Activated T-cell treated with anti-CD3 and anti-CD28 coated beads for 48 hours (primary cell): ENCODE data around the gene ATP5PF.
"Not testable (repeated sequence)": the region's sequence is repeated elsewhere in the genome, so short reads cannot be mapped to it uniquely, and the experiment has no call there.

Experiments used
- DNase-seq: peaks from one replicate; pipeline ENCODE4 v3.0.0-alpha.2; 2020; ENCODE audit warnings: low read depth

Gene ATP5PF

DNA sequence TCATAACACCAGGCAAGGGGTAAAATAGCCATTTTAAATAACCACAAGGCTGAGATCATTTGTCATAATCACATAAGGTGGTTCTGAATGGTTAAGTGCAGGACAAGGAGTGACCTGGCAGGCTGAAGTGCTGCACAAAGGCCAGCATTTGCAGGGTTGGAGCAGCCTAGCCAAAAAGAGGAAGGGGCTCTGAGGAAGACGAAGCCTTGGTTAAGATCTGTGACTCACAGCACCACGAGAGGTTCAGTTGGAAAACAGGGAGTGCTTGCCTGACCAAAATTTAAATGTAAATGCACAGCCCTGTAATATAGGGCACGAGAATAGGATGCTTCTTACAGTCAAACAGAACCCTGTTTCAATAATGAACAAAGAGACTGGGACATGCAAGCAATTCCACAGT, 12.1 kb downstream of the ATP5PF start:
- DNase-seq: no peak

DNA sequence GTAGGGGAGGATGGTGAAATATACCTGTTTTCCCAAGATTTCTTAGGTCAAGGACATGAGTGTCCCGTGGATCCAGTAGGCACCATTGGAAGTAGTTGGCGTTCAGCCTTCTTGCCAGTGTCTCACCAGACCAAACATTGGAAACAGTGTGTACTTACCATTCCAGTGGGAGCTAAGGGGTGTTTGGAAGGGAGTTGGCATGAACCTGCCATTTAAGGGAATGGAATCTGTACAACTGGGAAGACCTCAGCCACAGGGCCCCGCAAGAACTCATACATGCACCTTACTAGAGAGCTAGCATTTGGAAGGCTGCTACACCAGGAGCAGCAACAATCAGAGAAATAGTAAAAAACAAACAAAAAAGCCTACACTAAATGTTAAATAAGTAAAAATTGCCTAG, 12.7 kb downstream of the ATP5PF start:
- DNase-seq: no peak

DNA sequence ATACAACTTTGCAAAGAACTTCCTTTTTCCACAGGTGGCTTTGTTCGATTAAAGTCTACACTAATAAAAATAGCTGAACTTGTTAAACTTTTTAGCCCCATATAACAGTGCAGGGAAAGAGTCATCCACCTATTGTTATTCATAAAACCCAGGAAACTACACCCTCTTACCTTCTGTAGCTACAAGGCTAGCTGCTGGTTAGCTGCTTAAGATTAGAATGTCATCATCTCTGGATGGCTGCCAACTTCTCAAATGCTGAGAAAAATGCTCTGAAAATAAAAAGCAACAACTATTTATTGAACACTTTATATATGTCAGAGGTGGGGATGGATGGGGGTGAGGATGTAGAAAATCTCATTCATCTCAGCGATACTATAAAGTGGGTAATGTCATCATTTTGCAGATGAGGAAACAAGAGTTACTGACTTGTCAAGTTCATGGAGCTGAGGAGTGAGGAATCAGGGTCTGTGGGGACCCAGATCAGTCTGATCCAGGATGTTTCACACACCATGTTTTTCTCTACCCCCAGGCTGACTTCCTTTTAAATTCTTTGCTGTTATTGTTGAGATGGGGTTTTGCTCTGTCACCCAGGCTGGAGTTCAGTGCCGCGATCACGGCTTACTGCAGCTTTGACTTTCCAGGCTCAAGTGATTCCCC, 17.1 kb downstream of the ATP5PF start:
- DNase-seq: no peak

DNA sequence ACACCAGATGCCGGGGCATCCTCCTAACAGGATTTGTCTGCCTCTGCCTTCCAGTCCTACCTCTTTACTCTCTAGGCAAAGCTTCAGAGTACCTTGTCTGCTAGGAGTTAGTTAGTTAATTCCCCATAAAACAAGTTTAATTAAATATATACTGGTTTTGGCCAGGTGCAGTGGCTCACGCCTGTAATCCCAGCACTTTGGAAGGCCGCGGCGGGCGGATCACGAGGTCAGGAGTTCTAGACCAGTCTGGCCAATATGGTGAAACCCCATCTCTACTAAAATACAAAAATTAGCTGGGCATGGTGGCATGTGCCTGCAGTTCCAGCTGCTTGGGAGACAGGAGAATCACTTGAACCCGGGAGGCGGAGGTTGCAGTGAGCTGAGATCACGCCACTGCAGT, 20.6 kb downstream of the ATP5PF start:
- not testable (repeated sequence) for DNase-seq

DNA sequence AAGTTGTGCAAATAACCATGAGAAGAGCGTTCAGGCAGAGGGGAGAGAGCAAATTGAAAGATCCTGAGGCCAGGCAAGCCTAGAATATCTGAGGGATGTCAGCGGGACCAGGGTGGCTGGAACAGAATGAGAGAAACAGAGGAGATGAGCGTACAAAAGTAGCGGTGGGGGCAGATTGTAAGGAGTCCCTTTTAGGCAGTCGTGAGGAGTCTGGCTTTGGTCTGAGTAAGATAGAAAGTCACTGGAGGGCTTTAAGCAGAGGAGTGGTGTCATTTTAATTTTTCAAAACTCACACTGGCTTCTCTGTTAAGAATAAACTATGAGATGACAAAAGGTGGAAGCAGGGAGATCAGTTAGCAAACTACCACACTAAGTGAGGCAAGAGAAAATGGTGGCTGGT, 24.2 kb downstream of the ATP5PF start:
- DNase-seq: no peak

DNA sequence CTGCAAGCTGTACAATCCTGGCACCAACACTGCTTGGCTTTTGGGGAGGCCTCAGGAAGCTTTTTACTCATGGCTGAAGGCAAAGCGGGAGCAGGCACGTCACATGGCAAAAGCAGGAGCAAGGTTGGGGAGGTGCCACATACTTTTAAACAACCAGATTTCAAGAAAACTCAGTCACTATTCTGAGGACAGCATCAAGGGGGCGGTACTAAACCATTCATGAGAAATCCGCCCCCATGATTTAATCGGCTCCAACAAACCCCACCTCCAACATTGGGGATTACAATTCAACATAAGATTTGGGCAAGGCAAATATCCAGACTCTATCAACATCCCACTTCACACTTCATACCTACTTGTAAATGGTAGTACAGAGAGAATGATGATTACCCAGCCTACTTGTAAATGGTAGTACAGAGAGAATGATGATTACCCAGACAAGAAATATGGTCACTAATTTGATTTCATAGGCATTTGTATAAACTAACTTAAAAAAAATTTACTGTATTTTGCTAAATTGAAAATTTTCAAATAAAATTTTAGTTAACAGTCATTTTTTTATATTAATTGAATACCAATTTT, 24.9 kb downstream of the ATP5PF start:
- no peak for DNase-seq

DNA sequence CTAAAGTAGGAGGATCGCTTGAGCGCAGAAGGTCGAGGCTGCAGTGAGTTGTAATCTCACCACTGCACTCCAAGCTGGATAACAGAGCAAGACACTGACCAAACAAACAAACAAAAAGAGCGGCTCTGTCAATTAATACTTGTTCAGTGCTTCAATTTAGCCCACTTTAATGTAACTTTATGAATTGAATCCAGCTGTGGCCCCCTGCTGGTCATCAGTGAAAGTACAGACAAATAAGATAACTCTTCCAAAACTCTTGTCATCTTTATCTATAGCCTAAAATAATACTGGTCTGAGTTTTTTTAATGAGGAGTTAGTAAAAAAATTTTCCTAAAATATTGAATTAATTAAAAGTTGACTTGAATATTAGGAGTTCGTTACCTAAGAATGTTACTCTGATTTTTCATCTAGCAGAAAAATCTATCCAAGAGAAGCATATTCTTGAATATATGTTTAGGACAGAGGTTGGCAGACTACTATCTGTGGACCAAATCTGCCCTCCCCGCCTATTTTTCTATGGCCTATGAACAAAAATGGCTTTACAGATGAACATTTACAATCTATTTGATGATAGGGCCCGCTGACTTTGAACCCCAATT, 26.1 kb downstream of the ATP5PF start:
- DNase-seq: peak; percentile 12

DNA sequence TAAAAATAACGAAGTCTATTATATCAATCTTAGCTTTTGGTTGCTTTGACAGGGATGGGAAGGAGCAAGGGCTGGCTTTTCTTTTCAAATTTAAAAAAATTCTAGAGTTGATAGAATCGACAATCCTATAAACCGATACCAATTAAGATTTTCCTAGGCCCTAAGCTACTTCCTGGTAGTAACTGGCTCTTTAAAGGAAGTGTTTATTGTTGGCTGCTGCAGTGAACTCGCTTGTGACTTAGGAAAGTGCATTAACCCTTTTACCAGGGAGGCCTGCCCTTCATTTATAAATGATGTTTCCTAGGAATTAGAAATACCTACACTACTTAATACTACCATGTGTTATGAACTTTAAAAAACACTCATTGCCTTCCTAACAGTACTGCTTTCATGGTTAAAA, 33.2 kb downstream of the ATP5PF start:
- DNase-seq: no peak

DNA sequence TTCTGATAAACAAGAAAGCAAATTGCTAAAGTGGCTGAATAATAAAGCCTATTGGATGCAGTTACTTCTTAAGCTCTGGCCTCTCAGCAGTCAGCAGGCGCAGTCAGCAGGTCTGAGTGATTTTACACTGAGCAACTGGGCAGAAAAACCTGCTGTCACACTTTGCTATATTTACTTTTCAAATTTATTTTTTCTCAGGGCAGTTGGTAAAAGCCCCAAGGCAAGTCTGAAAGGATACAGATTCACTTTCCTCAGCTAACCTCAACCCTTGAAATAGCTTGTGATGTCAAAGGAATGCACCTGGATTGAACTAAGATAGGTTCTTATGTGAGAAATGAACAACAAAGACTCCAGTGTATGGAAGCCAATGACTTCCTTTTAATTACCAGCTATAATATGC, 34.0 kb downstream of the ATP5PF start:
- no peak for DNase-seq

DNA sequence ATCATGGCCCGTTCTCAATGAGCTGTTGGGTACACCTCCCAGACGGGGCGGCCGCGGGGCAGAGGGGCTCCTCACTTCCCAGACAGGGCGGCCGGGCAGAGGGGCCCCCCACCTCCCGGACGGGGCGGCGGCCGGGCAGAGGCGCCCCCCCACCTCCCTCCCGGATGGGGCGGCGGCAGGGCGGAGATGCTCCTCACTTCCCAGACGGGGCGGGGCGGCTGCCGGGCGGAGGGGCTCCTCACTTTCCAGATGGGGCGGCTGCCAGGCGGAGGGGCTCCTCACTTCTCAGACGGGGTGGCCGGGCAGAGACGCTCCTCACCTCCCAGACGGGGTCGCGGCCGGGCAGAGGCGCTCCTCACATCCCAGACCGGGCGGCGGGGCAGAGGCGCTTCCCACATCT, 39.2 kb downstream of the ATP5PF start:
- DNase-seq: not testable (repeated sequence)

DNA sequence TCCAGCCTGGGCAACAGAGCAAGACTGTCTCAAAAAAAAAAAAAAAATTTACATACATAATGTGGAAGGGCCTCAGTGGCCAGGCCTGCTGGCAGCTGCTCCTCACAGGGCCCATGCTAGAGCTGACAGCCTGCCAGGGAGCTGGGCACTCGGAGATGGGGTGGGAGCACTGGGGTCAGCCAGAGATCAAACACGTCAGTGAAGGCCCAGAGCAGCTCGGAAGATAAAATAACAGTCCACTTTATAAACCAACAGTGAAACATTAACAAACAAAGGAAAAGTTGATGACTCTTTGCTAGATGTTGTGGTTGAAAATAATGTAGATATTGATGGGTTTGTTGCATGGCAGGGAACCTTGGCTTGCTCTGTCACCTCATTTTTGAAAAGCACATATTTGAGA, 42.7 kb downstream of the ATP5PF start:
- no peak for DNase-seq

DNA sequence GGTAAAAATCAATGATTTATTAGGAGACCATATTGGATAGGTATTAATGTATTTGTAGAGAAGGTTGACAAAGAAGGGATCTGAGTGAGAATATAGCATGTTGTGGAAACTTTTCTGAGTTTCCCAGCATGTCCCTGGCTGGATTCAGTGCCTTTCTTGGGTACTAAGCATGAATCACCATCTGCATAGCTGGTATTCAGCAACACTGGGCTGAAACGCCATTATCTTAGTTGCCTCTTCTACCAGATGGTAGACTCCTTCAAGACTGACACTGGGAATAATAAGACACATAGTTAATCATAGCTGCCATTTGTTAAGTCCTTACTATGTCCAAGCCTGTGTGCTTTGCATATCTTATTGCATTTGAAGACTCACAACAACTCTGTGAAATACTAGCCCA, 45.5 kb downstream of the ATP5PF start:
- DNase-seq: no peak

DNA sequence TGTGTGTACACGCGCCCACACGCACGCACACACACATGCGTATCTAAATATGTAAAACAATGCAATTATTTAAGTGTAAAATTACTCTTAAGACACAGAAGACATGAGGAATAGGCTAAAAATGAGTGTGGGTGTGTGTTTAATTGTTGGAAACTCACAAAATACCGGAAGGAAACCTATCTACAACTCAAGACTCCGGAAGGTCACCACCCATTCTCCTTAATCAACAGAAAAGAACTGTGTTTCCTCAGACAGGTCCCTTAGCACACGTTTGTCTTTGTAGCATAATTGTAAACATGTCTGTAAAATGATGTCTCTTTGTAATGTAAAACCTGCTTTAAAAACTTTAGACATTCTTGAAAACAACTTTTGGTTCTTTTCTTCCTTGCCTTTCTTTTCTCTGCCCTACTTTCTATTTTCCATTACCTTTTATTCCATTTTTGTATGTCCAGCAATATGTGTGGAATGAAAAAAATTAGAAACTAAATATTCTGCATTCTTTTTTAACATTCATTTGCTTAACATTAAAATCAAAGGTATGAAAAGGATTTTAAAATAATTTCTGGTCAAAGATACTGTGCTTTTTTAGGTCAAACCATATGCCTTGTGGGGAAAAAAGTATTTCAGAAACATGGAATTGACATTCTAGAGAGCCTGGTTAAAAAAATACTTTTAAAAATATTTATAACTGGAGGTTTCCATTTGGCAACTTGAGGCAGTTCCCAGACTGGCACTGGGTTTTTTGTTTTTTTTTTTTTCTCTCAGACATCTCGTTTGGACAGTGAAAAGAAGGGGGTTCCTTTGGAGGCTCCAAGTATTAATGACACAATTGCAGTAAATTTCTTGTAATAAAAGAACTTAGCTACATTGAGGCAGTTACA, 46.2 kb downstream of the ATP5PF start:
- DNase-seq: no peak

DNA sequence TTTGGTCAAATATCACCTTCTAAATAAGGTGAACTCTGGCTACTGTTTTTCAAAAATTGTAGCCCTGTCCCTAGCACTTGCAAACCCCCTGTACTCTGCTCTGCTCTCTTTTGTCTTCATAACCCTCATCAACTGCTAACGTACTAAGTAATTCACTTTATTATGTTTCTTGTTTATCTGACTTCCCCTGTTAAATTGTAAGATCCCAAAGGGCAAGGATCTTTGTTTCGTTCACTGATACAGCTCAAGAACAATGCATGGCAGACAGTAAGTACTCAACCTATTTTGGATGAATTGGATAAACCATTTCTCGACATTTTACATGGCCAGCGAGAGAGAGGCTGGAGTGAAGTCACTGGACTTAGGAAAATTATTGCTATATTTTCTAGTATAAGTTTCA, 46.9 kb downstream of the ATP5PF start:
- no peak for DNase-seq

DNA sequence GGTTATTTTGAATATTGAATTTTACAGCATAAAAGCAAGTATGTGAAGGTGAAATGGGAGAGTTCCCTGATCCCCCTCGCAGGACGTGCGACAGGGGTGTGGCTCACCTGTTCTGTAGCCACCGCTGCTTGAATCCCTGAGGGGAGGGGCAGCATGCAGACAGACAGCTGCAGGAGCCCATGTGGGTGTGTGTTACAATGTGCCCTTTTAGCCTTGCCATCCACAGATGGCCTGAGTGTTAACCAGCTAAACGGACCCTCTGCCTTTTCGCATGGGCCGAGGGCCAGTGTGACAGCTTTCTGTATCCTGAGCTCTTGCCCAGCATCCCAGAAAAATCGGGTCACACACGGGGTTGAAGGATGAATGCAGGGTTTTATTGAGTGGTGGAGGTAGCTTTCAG, 52.3 kb downstream of the ATP5PF start:
- no peak for DNase-seq

DNA sequence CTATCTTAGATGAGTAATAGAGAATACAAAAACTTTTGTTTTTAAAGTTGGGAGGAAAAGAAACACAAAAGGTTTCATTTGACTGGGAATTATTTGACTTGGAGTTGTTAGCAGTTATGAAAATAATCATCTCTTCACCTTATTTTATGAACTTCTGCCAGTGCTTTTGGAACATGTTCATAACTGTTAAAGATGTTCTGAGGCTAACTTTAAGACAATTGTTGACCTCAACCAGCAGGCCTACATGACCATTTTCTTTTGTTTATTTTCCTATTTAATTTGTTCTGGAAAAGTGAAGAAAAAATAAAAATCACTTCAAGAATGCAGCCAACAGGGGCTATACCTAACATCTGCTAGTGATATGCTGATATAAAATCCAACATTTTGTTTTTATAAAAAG, 58.3 kb downstream of the ATP5PF start:
- DNase-seq: no peak
